HCT116 (cell line): ENCODE measurements around the gene PDK4. TPM values are rescaled to one million over a fixed set of nuclear protein-coding genes. Genes with fewer than 3 reads are reported as not detected.

Source experiments
- ATAC-seq: fragments of 200-7000 bp; cut with Tn5 transposase; 2 replicates; pipeline ENCODE4 v1.9.1; 2020; ENCODE audit warnings: mild to moderate bottlenecking, moderate library complexity
- BruUV-seq: library from RNA; stranded (reverse); fragments of 400-500 nt; replicated peaks from 2 replicates; lab custom pipeline; 2021; lab: Mats Ljungman, UMichigan
- CTCF ChIA-PET: fragments of 300-600 bp; sonication (Branson Sonifier 250); formaldehyde crosslinking; loops from one replicate; lab custom pipeline; 2021; ENCODE audit warnings: antibody characterized with exemption; lab: Charles Lee
- POLR2A ChIA-PET: fragments of 300-600, 350-600 bp; sonication (Branson Sonifier 250); formaldehyde crosslinking; loops from one replicate; lab custom pipeline; 2021; ENCODE audit warnings: antibody characterized with exemption; lab: Charles Lee
- RAD21 ChIA-PET, 2 experiments: fragments of 300-600 bp; sonication (Branson Sonifier 250); formaldehyde crosslinking; loops; one replicate each; lab custom pipeline; 2023; ENCODE audit warnings: low total read pairs in 2 of 2; ENCODE audit not compliant: uncharacterized antibody in 2 of 2, unreplicated experiment in 2 of 2, low non-redundant PET in 1 of 2; lab: Charles Lee
- DNase-seq: peaks from one replicate; pipeline ENCODE4 v3.0.0-alpha.2; 2010; ENCODE audit warnings: low read depth, low spot score
- H2AFZ ChIP-seq: fragments of 200-600 bp; shearing (Covaris generic), sonication (generic); 2 replicates; pipeline ENCODE4 v1.6.1; 2017; ENCODE audit warnings: low read depth, mixed run types, mixed read lengths, antibody characterized with exemption, low read length; ENCODE audit not compliant: poor library complexity, severe bottlenecking
- H3K27ac ChIP-seq: 2 replicates; pipeline ENCODE4 v1.5.1; 2012; ENCODE audit warnings: low read depth, low read length
- H3K27me3 ChIP-seq: fragments of 200-600 bp; sonication (generic); 2 replicates; pipeline ENCODE4 v1.6.1; 2016; ENCODE audit warnings: mixed run types, low read length, mixed read lengths; ENCODE audit not compliant: insufficient read depth
- H3K36me3 ChIP-seq, 2 experiments: fragments of 200-500 bp in 1 of 2; fragments of 200-600 bp in 1 of 2; sonication (Bioruptor generic) in 1 of 2; sonication (generic) in 1 of 2; 2 replicates each; pipeline versions ENCODE4 v1.5.1 to v1.6.1; 2014 to 2016; ENCODE audit warnings: low read length in 2 of 2, inconsistent platforms in 1 of 2, mixed read lengths in 1 of 2, mixed run types in 1 of 2; ENCODE audit not compliant: insufficient read depth in 2 of 2, control insufficient read depth in 1 of 2
- H3K4me1 ChIP-seq, 2 experiments: fragments of 200-600 bp in 1 of 2; sonication (generic) in 1 of 2; 2 replicates each; pipeline versions ENCODE4 v1.5.1 to v1.6.1; 2012 to 2017; ENCODE audit warnings: low read length in 2 of 2, inconsistent platforms in 1 of 2, mild to moderate bottlenecking in 1 of 2, mixed read lengths in 1 of 2, mixed run types in 1 of 2, moderate library complexity in 1 of 2; ENCODE audit not compliant: insufficient read depth in 2 of 2, control insufficient read depth in 1 of 2
- H3K4me2 ChIP-seq: fragments of 200-600 bp; sonication (generic); 2 replicates; pipeline ENCODE4 v1.6.1; 2017; ENCODE audit warnings: mixed run types, low read length, mixed read lengths
- H3K4me3 ChIP-seq, 2 experiments: fragments of 200-600 bp in 1 of 2; sonication (generic) in 1 of 2; replicated peaks in 1 of 2; 2 replicates each; pipeline ENCODE4 v1.5.1; 2011 to 2016; ENCODE audit warnings: low read length in 2 of 2, control low read depth in 1 of 2, low read depth in 1 of 2, mild to moderate bottlenecking in 1 of 2, mixed read lengths in 1 of 2, mixed run types in 1 of 2
- H3K79me2 ChIP-seq: fragments of 200-600 bp; sonication (generic); 2 replicates; pipeline ENCODE4 v1.6.1; 2017; ENCODE audit warnings: mild to moderate bottlenecking, mixed run types, low read length, moderate library complexity, mixed read lengths; ENCODE audit not compliant: insufficient read depth
- H3K9ac ChIP-seq: fragments of 200-600 bp; sonication (generic); 2 replicates; pipeline ENCODE4 v1.6.1; 2016; ENCODE audit warnings: low read length, mixed read lengths
- H3K9me2 ChIP-seq: fragments of 200-600 bp; sonication (generic), shearing (Covaris generic); 2 replicates; pipeline ENCODE4 v1.6.1; 2017; ENCODE audit warnings: mixed run types, mild to moderate bottlenecking, moderate library complexity; ENCODE audit not compliant: insufficient read depth
- H3K9me3 ChIP-seq, 2 experiments: fragments of 200-500 bp in 1 of 2; fragments of 200-600 bp in 1 of 2; sonication (Bioruptor generic) in 1 of 2; sonication (generic) in 1 of 2; 2 replicates each; pipeline ENCODE4 v1.6.1; 2014 to 2017; ENCODE audit warnings: low read length in 2 of 2, mixed read lengths in 2 of 2, inconsistent platforms in 1 of 2, low read depth in 1 of 2, mild to moderate bottlenecking in 1 of 2, mixed run types in 1 of 2, moderate library complexity in 1 of 2; ENCODE audit not compliant: control insufficient read depth in 1 of 2, insufficient read depth in 1 of 2
- H4K20me1 ChIP-seq: fragments of 200-600 bp; sonication (generic), shearing (Covaris generic); 2 replicates; pipeline ENCODE4 v1.6.1; 2017; ENCODE audit warnings: mixed run types, mild to moderate bottlenecking, moderate library complexity; ENCODE audit not compliant: insufficient read depth
- CEBPB ChIP-seq: IDR thresholded peaks from 2 replicates; pipeline ENCODE4 v1.6.1; 2012; ENCODE audit warnings: low read depth
- EGR1 ChIP-seq: IDR thresholded peaks from 2 replicates; pipeline ENCODE4 v1.6.1; 2012; ENCODE audit warnings: low read depth
- ELF1 ChIP-seq: IDR thresholded peaks from 2 replicates; pipeline ENCODE4 v1.6.1; 2012; ENCODE audit warnings: low read depth, borderline replicate concordance
- EZH2phosphoT487 ChIP-seq: fragments of 200-600 bp; IDR thresholded peaks from 2 replicates; pipeline ENCODE4 v1.6.1; 2018; ENCODE audit warnings: antibody characterized with exemption, borderline replicate concordance
- JUND ChIP-seq: IDR thresholded peaks from 2 replicates; pipeline ENCODE4 v1.6.1; 2012
- POLR2A ChIP-seq: IDR thresholded peaks from 2 replicates; pipeline ENCODE4 v1.7.0; 2011; ENCODE audit warnings: borderline replicate concordance; ENCODE audit not compliant: insufficient read depth, insufficient read length; ENCODE audit errors: extremely low read depth
- POLR2AphosphoS5 ChIP-seq: IDR thresholded peaks from 2 replicates; pipeline ENCODE4 v1.6.1; 2011; ENCODE audit warnings: mild to moderate bottlenecking, low read depth, low read length, moderate library complexity
- RAD21 ChIP-seq: IDR thresholded peaks from 2 replicates; pipeline ENCODE4 v1.6.1; 2012; ENCODE audit warnings: low read depth, mild to moderate bottlenecking
- REST ChIP-seq: IDR thresholded peaks from 2 replicates; pipeline ENCODE4 v1.6.1; 2012; ENCODE audit warnings: low read depth
- SP1 ChIP-seq: IDR thresholded peaks from 2 replicates; pipeline ENCODE4 v1.6.1; 2012; ENCODE audit warnings: low read depth
- TCF7L2 ChIP-seq: IDR thresholded peaks from 2 replicates; pipeline ENCODE4 v1.7.0; 2011; ENCODE audit warnings: borderline replicate concordance, inconsistent platforms; ENCODE audit not compliant: insufficient read depth, insufficient read length; ENCODE audit errors: extremely low read depth
- YY1 ChIP-seq: IDR thresholded peaks from 2 replicates; pipeline ENCODE4 v1.6.1; 2011; ENCODE audit warnings: low read length, low read depth, moderate library complexity, mild to moderate bottlenecking; ENCODE audit not compliant: insufficient replicate concordance; ENCODE audit errors: extremely low read depth
- ZBTB33 ChIP-seq: IDR thresholded peaks from 2 replicates; pipeline ENCODE4 v1.6.1; 2011; ENCODE audit warnings: mild to moderate bottlenecking, low read length, moderate library complexity; ENCODE audit not compliant: insufficient replicate concordance; ENCODE audit errors: extremely low read depth
- ZFX ChIP-seq: fragments of 450-650 bp; IDR thresholded peaks from 2 replicates; pipeline ENCODE4 v1.6.1; 2017
- ZNF274 ChIP-seq: fragments of 200-500 bp; sonication (Bioruptor generic); IDR thresholded peaks from 2 replicates; pipeline ENCODE4 v1.6.1; 2014; ENCODE audit warnings: mild to moderate bottlenecking, low read depth, low read length, inconsistent platforms
- intact Hi-C: fragments of 100-400 bp; cut with micrococcal nuclease; formaldehyde crosslinking; loops from 2 replicates; pipeline ENCODE4 v1.10.0; 2022
- total RNA-seq: library from RNA; stranded (reverse); gene quantifications from one replicate; pipeline ENCODE4 v1.2.1, GENCODE V29; 2021; ENCODE audit not compliant: unreplicated experiment
- TF ChIP-seq, protein P1 (sequence below): IDR thresholded peaks from 2 replicates; pipeline ENCODE4 v1.6.1; 2012

Gene PDK4
- total RNA-seq, 1 experiment from 2014 or later = 2.1 TPM

- Histone ChIP-seq H3K9ac (no peak overlapping the region), H4K20me1 (no peaks in the 10 kb centered on the region), H2AFZ (no peak overlapping the region), H3K4me1 (peaks cover 0 to 15% of the 10 kb centered on the region in 2 experiments; a peak in 3 of 4 replicates), H3K79me2 (no peaks in the 10 kb centered on the region), H3K27me3 (no peaks in the 10 kb centered on the region), H3K27ac (no peak overlapping the region), H3K9me2 (no peaks in the 10 kb centered on the region), H3K4me2 (no peak overlapping the region), H3K9me3 (no peaks in the 10 kb centered on the region), H3K4me3 (no peak overlapping the region), H3K36me3 (no peaks in the 10 kb centered on the region)
- ChIA-PET RAD21 (no interaction called here), POLR2A (no interaction called here), CTCF (no interaction called here)
- intact Hi-C loops = no loop called here
- ATAC-seq = no peak
- BruUV-seq = no TSS peak
- TF ChIP-seq RAD21 (no peak), POLR2A (no peak), ZFX (no peak)
- no peak for DNase-seq
These were observed 3.0 kb downstream of the PDK4 start for GRCh38 chr7:95593343-95593742.

- Histone ChIP-seq H2AFZ (no peak overlapping the region), H3K4me2 (no peak overlapping the region), H4K20me1 (no peaks in the 10 kb centered on the region), H3K9me2 (no peaks in the 10 kb centered on the region), H3K4me3 (no peak overlapping the region), H3K36me3 (no peaks in the 10 kb centered on the region), H3K79me2 (no peaks in the 10 kb centered on the region), H3K9ac (no peak overlapping the region), H3K9me3 (no peaks in the 10 kb centered on the region), H3K27ac (no peak overlapping the region), H3K27me3 (no peaks in the 10 kb centered on the region), H3K4me1 (peaks cover 0 to 15% of the 10 kb centered on the region in 2 experiments; a peak in 3 of 4 replicates)
- no TSS peak for BruUV-seq
- TF ChIP-seq CEBPB (no peak), TCF7L2 (no peak), YY1 (no peak), EZH2phosphoT487 (no peak), ELF1 (no peak), POLR2AphosphoS5 (no peak), SP1 (no peak), REST (no peak), EGR1 (no peak), JUND (no peak), ZBTB33 (no peak), ZNF274 (no peak), RAD21 (no peak)
- TF ChIP-seq, protein P1, sequence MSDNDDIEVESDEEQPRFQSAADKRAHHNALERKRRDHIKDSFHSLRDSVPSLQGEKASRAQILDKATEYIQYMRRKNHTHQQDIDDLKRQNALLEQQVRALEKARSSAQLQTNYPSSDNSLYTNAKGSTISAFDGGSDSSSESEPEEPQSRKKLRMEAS = no peak
- CTCF ChIA-PET = no interaction called here
- DNase-seq = no peak
- RAD21 ChIA-PET = no interaction called here
- intact Hi-C loops = no loop called here
- POLR2A ChIA-PET = no interaction called here
- no peak for ATAC-seq
These were observed 3.7 kb downstream of the PDK4 start for GRCh38 chr7:95592570-95592969.
